GDM1 (cell line): ENCODE data around the gene MRGPRX2.

Source experiments
- DNase-seq: peaks from one replicate; lab custom pipeline; 2025; lab: John Stamatoyannopoulos, UW

Gene MRGPRX2

DNA sequence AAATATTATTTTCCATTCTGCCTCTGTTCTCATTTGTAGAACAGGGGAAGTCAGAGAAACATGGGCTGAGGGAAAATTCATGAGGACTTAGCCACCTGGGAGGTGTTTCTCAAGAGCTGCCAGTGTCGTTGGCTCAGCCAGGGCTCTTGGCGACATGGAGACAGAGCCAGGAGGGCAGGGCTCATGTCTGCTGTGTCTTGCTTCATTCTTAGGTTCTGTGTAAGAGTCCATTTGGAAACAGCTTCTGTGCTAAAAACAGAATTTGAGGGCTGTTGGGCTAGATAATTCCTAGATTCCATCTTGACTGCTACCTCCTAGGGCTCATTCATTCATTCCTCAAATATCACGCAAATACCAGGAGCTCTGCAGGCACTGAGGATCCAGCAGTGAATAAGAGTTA lies 15.1 kb upstream of the MRGPRX2 start:
- DNase-seq = no peak

DNA sequence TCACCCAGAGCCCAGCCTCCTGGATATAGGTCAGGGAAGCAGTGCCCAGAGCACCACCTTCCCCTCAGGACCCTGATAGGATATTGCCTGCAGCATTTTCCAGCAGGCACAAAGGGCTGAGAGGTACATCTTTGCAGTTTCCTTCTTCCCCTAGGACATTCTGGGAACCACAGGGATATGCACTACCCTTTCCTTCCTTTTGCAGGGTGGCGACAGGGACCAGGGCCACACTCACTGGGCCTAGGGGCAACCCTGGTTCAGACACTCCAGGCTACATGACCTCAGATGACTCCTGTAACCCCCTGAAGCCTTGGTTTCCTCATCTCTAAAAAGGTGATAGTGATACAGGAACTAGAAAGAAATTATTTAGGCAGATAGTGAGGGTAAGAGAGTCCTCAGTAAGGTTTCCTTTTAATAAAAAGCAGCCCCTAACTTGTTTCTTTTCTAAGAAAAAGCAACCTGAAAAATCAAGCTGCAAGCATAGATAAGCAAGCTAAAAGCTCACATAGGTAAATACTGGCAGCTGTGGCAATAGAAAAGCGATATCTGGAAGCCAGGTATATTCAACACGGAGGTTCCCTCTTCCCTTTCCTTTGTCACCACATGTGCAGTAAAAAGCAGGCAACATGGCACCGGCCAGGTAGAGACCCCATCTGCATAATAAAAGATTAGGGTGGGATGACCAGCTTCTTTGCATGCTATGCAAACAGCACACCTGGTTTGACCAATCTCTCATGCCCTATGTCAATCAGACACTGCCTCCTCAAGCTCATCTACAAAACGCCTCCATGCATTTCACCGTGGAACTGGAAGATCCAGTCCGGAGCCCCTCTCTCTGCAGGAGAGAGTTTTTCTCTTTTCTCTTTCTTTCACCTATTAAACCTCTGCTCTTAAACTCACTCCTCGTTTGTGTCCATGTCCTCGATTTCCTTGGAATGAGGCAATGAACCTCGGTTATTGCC lies 13.2 kb upstream of the MRGPRX2 start:
- no peak for DNase-seq

DNA sequence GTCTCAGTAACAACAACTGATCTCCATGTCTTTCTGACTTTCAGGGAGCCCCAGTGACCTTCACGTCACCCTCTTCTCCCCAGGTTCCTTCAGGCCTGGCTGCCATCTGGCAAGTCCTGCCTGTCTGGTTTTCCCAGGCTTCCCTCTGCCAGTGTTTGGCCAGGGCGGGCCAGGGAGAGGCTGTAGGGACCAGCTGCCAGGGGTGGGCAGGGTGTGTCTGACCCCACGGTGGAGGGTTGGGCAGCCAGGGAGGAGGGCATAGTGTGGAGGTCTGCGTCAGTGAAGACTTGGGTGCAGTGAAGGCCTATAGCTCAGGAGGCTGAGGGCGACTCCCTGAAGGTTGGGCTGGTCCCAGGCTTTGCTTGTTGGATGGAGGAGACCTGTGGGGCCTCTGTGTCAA lies 11.9 kb upstream of the MRGPRX2 start:
- DNase-seq = no peak

DNA sequence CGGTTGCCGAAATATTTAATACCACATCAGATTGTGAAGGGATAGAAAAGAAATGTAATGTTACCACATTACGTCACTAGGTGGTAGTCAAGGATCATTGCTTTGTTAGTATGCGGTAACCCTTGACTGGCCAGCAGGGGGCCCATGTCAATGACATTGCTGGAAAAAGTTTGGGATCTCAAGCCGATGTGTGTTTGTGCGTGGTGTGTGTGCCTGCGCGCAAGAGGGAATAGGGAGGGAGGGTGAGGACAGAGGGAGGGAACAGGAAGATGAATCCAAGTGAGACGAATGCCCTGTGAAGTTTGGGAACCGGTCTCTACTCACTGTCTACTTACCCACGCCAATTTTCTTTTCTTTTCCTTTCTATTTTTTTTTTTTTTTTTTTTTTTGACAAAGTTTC lies 10.7 kb upstream of the MRGPRX2 start:
- DNase-seq = peak; percentile 45

DNA sequence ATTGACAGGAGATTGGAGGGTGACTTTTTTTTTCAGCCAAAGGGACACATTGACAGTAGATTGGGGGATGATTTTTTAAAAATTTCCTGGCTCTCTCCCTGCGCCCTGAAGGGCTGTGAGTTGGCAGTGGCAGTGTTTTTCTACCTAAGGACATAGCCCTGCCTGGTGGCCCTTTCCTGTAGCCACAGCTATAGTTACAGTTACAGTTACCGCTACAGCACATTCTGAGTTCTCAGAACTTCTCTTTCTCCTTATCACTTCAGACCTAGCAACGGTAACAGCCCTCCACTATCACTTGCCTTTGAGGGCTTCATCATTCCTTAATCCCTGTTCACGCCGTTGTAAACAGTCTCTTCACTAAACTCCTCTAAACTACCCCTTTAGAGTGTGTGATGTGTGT lies 684 bp downstream of the MRGPRX2 start:
- DNase-seq = no peak

DNA sequence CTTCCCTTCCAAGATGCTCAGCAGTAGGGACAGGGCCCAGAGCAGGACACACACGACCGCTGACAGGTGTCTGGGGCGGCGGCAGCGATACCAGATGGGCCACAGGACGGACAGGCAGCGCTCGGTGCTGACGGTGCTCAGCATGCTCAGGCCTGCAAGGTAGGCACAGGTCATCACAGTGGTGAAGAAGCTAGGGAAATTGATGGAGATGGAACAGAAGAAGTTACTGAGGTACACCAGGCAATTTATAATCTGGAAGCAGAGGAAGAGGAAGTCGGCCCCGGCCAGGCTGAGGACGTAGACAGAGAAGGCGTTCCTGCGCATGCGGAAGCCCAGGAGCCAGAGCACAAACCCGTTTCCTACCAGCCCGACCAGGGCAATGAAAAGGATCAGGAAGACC lies 4.6 kb downstream of the MRGPRX2 start:
- DNase-seq = no peak

DNA sequence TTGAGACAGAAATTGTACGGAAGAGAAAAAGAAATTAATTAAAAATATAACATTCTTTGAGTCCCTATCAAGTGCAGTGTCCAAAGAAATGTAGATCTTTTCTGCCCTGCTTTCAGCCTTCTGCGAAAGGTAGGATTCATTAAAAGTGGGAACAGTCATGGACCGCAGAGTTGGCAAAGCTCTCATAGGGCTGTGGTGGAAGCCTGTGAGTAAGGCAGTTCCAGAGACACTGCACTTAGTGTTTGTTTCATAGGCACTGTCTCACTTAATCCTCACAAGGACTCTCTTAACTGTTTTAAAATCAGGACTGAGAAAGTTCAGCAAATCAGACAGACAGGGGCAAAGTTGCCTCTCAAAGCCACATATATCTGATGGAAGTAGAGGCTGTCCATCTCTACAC lies 5.5 kb downstream of the MRGPRX2 start:
- DNase-seq = no peak

DNA sequence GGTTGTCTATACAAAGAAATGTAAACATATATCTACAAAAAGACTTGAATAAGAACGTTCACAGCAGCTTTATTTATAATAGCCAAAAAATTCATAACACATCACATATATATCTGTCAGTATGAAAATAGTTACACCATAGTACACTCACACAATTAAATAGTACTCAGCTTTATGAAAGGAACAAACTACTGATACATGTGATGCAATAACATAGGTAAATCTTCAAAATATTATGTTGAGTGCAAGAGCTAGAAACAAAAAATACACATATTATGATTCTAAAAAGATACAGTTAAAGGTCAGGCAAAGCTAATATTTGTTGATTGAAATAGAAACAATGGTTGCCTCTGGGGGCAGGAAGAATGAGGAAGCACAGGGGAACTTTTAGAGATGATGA lies 6.6 kb downstream of the MRGPRX2 start:
- DNase-seq = no peak

DNA sequence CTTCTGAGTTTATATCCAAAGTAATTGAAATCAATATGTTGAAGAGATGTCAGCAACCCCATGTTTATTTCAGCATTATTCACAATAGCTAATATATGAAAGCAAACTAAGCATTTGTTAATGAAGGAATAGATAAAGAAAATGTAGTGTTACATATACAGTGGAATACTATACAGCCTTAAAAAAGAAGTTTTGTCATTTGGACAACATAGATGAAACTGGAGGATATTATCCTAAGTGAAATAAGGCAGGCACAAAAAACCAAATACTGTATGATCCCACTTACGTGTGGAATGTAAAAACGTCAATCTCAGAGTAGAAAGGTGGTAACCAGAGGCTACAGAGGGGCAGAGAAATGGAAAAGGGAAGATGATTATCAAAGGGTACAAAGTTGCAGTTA lies 10.2 kb downstream of the MRGPRX2 start:
- no peak for DNase-seq

DNA sequence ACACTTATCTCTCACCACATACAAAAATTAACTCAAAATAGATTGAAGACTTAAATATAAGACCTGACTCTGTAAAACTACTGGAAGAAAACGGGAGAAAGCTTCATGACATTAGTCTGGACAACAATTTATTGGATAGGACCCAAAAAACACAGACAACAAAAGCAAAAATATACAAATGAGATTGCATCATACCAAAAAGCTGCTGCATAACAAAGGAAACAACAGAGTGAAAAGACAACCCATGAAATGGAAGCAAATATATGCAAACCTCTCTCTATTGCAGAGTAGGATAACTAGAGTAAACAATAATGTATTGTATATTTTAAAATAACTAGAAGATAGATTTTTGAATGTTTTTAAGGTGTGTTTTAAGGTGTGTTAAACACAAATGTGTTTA lies 11.2 kb downstream of the MRGPRX2 start:
- no peak for DNase-seq

DNA sequence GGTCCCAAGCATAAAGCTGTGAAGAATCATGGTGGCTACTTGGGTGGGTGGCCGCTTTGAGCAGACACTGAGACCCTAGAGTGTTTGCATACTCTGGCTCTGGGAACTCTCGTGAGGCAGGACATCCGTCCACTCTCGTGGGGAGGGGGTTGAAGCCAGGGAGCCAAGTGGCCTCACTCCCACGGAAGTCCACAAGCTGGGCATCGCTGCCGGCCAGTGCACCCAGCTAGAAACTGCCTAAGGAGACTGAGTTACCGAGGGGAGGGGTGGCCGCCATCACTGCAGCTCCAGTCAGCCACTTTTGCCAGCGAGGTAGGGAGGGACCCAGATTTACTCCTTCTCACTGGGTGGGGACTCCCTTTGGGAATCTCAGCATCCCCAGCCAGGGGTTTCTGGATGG lies 20.5 kb downstream of the MRGPRX2 start:
- no peak for DNase-seq

DNA sequence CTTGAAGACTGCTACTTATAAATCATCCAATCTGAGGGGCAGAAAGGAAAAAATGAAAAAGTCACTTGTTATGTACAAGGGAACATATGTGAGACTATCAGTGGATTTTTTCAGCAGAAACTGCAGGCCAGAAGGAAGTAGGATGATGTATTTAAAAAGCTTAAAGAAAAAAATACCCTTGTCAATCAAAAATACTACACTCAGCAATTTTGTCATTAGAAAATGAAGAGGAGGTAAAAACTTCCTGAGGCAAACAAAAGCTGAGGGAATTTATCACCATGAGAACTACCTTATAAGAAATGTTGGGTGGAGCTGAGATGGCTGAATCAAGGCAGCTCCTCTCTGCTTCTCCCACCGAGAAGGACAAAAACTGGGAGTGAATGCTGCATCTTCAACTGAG lies 21.1 kb downstream of the MRGPRX2 start:
- DNase-seq = no peak

DNA sequence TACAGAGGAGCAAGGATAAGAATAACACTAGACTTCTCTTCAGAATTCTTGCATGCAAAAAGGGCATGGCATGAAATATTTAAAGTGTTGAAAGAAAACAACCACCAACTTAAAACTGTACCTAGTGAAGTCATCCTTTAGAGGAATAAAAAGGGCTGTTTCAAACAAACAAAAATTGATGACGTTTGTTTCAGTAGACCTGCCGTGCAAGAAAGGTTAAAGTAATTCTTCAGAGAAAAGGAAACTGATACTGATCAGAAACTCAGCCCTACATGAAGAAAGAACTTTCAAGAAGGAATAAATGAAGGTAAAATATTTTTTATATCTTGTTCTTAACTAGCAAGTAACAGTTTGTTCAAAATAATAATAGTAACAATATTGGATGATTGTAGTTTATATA lies 27.5 kb downstream of the MRGPRX2 start:
- no peak for DNase-seq

DNA sequence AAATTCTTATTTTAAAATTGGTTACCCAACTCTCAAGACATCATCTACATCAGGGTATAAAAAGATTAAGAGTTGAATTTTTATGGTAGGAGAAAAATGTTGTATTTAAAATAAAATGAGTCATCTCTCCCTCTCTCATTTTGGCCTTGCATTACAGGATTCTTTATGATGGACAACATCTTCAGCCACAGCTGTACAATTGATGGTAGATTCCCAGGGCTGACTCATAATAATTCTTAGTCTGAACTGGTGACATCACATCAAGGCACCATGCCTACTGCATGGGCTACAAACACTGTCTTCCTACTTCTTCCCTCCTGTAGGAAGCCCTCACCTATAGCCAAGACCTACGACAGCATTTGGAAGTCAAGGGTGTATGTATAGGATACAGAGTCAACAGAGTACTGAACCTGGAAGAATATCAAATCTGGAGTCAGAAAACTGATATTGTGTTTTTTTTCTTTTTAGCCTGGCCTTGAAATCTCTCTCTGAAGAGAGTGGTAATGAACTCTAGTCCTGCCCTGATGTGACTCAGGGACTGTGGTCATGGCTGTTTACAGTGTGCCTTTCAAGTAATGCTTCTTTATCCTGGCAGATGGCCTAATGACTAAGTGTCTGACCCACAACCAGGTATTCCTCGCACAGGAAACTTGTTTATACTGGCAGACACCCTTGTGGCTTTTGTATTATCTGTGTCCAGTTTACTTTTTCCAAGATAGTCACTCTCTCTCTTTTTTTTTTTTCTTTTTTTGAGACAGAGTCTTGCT lies 32.5 kb downstream of the MRGPRX2 start:
- DNase-seq = no peak

DNA sequence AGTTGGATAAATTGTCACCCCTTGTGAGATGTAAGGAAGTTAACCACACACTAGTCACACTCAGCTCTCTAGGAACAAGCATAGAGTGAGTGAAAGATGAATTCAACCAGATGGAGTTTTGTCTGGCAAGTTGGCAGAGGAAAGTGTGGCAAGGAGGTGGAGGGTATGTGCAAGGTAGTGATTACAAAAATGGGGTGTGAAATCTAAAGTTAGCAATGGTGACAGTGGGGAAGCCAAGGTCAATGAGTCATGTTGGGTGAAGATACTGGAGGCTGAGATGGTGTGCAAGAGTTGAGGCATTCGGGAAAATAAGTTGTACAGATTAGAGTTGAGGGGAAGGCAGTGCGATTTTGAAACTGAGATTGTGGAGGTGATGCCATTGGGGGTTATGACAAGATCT lies 33.7 kb downstream of the MRGPRX2 start:
- no peak for DNase-seq

DNA sequence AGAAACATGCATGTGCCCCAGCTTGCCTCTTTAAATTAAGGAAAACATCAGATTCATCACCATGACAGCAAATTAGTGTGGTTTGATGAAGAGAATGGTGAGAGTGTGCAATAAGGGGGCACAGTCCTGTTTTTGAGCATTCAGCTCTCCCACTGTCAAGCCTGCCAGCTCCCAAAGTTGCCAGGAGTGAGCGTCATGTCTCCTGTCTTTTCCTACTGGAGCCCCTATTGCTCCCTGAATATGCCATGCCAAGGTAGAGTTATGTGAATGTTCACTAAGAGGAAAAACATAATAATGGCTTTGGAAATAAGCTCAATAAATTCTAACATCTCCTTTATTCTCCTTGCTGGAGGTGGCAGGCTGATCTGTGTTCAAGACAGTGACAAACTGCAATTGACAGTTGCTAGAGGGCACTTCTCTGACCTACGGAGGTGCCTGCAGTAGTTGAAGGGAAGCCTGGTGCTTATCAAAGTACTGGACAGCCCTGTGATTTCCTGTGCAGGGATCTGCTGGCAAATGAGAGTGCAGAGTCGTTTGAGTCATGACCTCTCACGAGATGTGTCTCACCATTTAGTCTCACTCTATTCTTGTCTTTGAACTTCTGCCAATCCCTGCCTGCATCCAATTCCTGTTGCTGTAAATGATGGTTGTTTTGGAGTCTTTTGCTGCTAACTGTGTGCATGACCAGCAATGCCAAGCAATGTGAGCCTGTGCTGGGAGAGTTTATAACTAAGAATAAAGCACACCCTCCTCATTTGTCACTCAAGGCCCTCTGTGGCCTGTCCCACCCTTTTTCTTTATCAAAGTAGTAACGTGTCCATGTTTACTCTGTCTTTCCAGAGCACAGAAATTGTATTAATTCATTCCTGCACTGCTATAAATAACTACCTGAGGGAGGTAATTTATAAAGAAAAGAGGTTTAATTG lies 34.8 kb downstream of the MRGPRX2 start:
- peak; percentile 17 for DNase-seq

DNA sequence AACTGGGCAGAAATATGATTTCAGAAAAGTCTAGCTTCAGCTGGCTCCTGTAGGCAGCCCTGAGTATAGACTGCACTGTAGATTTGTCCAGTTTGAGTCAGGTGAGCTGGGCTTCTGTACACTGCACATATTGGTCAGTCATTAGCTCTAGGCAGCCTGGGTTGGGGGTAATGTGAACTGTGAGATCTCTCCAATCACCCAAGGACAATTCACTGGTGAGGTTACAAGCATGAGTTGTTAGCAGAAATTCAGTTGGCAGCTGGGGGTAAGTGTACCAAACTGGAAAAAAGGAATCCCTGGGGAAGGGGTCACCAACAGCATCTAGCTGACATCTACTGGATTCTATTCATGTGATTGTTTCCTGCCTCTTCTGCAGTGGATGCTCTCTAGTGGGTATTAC lies 39.7 kb downstream of the MRGPRX2 start:
- DNase-seq = no peak

DNA sequence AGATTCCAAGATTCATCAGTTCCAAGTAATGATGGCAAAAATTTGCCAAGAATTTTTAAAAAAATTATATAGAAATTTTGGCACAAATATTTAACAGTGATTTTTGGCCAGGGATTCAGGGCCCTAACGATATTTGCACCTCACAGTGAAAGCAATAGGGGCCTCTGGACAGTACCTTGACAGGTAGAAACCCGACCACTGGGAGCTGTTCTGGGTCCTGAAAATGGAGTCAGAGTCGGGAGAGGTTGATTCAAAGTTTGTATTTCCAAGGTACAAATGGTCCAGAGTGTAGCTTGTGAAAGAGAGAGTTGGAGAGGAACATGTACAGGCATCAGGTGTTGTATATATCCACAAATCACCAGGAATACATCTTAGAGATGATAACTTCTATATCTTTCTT lies 41.6 kb downstream of the MRGPRX2 start:
- no peak for DNase-seq

DNA sequence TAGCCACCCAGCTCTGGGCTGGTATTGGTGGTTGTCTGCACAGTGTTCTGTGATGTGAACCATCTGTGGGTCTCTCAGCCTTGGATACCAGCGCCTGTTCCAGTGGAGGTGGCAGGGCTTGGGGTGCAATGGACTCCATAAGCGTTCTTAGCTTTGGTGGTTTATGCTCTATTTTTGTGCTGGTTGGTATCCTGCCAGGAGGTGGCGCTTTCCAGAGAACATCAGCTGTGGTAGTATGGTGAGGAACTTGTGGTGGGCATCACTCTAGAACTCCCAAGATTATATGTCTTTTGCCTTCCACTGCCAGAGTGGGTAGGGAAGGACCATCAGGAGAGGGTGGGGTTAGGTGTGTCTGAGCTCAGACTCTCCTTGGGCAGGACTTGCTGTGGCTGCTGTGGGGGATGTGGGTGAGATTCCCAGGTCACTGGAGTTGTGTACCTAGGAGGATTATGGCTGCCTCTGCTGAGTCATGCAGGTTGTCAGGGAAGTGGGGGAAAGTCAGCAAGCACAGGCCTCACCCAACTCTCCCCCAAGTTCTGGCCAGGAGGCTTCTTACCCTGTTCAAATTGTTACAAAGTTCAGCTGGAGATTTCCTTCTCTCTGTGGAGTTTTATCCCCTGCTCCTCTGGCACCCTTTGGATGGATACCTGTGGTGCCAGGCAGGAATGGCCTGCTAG lies 47.2 kb downstream of the MRGPRX2 start:
- no peak for DNase-seq

DNA sequence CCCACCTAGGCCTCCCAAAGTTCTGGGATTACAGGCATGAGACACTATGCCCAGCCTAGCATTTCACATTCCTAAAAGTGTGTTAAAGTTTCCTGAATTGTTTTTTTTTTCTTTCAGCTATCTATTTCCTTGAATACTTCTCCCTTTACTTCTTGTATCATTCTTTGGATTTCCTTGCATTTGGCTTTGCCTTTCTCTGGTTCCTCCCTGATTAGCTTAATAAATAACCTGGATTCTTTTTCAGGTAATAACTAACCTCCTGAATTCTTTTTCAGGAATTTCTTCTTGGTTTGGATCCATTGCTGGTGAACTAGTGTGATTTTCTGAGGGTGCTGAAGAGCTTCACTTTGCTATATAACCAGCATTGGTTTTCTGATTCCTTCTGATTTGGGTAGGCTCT lies 47.9 kb downstream of the MRGPRX2 start:
- DNase-seq = no peak
